ENCODE data around the gene SMIM1.

SMIM1 gene

DNA sequence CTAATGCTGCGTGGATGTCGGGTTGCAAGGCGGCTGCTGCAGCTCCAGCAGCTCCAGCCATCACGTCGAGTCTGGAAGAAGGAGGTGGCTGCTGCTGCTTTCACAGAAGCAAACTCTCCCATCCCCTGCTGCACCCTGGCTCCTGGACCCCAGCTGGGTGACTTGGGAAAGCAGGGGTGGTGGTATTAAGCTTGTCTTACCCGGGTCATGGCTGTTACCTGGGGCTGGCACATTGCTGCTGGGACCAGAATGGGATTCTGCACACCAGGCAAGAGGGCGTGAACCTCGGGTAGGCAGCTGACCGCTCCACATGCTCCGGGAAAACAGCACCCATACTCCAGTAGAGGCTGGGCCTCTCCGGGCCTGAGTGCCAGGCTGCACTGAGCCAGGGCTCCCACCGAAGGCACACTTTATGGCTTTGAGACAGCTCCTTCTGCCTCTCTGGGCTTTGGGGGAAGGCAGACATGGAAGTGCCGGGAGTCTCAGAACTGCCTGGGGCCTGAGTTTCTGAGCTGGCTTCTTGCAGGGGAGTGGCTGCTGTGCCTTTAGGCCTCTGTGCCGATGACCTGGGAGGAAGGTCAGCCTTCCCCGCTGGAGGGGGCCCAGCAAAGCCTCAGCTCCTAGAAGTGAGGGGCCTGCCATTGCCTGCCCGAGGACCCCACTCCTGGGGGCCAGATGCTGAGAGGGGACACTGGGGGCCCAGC is 1.2 kb downstream of the SMIM1 start:
- CTCF ChIA-PET: no interaction called here
- peak overlapping the region; percentile 54; the same call in 1 of the 2 replicates for H3K4me3 ChIP-seq (ENCODE audit: low read depth, low read length)
- no peak for DNase-seq (ENCODE audit: low read depth, low spot score)
- TF ChIP-seq, protein P1, sequence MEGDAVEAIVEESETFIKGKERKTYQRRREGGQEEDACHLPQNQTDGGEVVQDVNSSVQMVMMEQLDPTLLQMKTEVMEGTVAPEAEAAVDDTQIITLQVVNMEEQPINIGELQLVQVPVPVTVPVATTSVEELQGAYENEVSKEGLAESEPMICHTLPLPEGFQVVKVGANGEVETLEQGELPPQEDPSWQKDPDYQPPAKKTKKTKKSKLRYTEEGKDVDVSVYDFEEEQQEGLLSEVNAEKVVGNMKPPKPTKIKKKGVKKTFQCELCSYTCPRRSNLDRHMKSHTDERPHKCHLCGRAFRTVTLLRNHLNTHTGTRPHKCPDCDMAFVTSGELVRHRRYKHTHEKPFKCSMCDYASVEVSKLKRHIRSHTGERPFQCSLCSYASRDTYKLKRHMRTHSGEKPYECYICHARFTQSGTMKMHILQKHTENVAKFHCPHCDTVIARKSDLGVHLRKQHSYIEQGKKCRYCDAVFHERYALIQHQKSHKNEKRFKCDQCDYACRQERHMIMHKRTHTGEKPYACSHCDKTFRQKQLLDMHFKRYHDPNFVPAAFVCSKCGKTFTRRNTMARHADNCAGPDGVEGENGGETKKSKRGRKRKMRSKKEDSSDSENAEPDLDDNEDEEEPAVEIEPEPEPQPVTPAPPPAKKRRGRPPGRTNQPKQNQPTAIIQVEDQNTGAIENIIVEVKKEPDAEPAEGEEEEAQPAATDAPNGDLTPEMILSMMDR (IDR thresholded peaks at IDR 0.05; ENCODE audit: insufficient read depth, low read length, missing control alignments): no peak
- POLR2A ChIA-PET: no interaction called here

- DNase-seq (ENCODE audit: low read depth, low spot score): no peak
- ChIA-PET POLR2A (no interaction called here), CTCF (no interaction called here)
- TF ChIP-seq, protein P1 (IDR thresholded peaks at IDR 0.05; ENCODE audit: insufficient read depth, low read length, missing control alignments): no peak
- H3K4me3 ChIP-seq (ENCODE audit: low read depth, low read length): no peak overlapping the region
These were observed 1.9 kb downstream of the SMIM1 start for GRCh38 chr1:3774276-3774945.

DNA sequence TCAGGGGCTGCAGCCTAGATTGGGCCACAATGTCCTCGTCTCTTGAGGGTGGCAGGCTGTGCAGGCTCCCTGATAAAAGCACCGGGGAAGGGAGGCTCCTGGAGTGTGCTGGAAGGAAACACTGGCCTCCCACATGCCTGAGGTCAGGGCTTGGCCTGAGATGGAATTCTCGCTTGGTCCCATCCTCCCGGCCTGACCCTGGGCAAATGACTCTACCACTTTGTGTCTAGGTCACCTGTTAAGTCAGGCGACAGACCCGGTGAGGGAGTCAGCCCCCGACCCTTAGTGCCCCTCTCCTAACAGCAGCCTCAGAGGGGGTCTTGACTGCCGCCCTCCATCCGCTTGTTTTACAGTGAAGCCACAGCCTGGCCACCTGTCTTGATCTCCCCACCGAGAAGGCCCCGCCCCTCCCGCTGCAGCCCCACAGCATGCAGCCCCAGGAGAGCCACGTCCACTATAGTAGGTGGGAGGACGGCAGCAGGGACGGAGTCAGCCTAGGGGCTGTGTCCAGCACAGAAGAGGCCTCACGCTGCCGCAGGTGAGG is 2.5 kb downstream of the SMIM1 start:
- POLR2A ChIA-PET: no interaction called here
- no peak for DNase-seq (ENCODE audit: low read depth, low spot score)
- CTCF ChIA-PET: no interaction called here

GRCh38 chr1:3775490-3776230 is 3.1 kb downstream of the SMIM1 start:
- TF ChIP-seq, protein P1 (IDR thresholded peaks at IDR 0.05; ENCODE audit: insufficient read depth, low read length, missing control alignments): peak; percentile 5
- H3K4me3 ChIP-seq (ENCODE audit: low read depth, low read length): no peak overlapping the region
- ChIA-PET POLR2A (interaction anchor here (0.6 kb wide), 1 partner anchor 73 kb away, joined by 3 read pairs; no protein-coding TSS in a partner anchor), CTCF (interaction anchor here (1.1 kb wide), 1 partner anchor 15 kb away, joined by 3 read pairs; no protein-coding TSS in a partner anchor)
- no peak for DNase-seq (ENCODE audit: low read depth, low spot score)

More for the DNA sequence above, 2.5 kb downstream of the SMIM1 start:
- TF ChIP-seq, protein P1 (IDR thresholded peaks at IDR 0.05; ENCODE audit: insufficient read depth, low read length, missing control alignments): no peak
- H3K4me3 ChIP-seq (ENCODE audit: low read depth, low read length): no peak overlapping the region

GRCh38 chr1:3776231-3776961 is 3.8 kb downstream of the SMIM1 start:
- TF ChIP-seq, protein P1 (IDR thresholded peaks at IDR 0.05; ENCODE audit: insufficient read depth, low read length, missing control alignments): no peak
- ChIA-PET POLR2A (interaction anchor here (0.6 kb wide), 1 partner anchor 72 kb away, joined by 3 read pairs; no protein-coding TSS in a partner anchor), CTCF (interaction anchor here (1.1 kb wide), 1 partner anchor 14 kb away, joined by 3 read pairs; no protein-coding TSS in a partner anchor)
- H3K4me3 ChIP-seq (ENCODE audit: low read depth, low read length): no peak overlapping the region
- no peak for DNase-seq (ENCODE audit: low read depth, low spot score)
